GM10847 (cell line): ENCODE data around the gene ZBTB21.

ENCODE experiments used
- POLR2A ChIP-seq: IDR thresholded peaks from 2 replicates; pipeline ENCODE4 v1.6.1; 2011; ENCODE audit not compliant: insufficient read length; ENCODE audit errors: extremely low read depth

ZBTB21 gene

GRCh38 chr21:42009831-42010506 lies at the start of gene ZBTB21:
TSS of gene ZBTB21 (minus strand) at chr21:42010360. CDS start at chr21:41994095, 16,265 bp downstream.
- no peak for TF ChIP-seq POLR2A

DNA sequence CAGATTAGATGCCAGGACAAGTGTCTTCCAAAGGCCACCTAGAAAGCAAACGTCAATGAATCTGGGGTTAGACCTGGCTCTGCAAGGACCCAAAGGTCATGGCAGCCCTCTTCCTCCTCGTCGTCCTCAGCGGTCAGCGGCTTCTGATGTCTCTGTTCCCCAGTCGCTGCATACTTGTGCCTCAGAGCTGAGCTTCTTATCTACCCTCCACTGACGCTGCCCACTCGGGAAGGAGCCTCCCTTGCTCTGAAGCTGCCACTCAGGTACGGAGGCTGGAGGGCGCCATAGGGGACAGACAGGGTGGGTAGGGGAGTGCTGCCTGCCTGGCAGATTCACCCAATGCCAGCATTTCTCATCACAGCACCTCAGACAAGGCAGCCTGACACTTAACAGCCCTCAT lies 49.6 kb upstream of the ZBTB21 start:
- TF ChIP-seq POLR2A: no peak

DNA sequence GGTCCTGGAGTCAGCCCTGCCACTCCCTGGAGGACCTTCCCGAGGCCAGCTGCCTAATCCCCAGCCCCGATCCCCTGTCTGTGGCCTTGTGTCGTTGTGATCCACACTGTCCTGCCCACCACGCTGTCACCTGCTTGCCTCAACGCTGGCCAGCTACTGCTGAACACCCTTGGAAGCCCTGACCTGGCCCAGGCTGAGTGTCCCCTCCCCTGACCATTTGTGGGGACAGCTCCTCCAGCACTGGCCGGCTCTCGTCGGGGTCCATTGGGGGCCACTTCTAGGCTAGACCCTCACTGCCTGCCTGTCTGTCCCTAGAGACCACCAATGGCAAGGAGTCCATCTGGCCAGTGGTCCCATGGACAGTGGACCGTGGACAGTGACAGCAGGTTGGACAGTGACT lies 49.0 kb upstream of the ZBTB21 start:
- TF ChIP-seq POLR2A: no peak

DNA sequence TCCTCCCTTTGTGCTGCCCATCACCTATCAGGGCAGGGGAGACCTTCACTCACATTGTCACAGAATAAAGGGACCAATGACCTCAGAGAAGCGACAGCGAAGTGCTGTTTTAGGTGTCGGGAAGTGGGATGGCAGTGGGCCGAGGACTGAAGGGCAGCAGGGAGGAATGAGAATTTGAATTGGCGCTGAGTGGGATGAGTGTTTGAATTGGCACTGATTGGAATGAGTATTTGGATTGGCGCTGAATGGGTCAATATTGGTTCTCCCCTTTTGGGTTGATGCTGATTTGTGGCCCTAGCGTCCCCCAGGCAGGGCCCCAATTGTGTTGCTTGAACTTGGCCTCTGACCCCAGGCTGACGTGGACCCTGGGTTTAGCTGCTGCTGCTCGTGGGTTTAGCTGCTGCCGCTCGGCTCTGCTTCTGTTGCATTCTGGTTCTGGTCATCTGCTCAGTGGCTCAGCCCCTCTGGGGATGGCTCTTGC lies 48.5 kb upstream of the ZBTB21 start:
- TF ChIP-seq POLR2A: no peak

DNA sequence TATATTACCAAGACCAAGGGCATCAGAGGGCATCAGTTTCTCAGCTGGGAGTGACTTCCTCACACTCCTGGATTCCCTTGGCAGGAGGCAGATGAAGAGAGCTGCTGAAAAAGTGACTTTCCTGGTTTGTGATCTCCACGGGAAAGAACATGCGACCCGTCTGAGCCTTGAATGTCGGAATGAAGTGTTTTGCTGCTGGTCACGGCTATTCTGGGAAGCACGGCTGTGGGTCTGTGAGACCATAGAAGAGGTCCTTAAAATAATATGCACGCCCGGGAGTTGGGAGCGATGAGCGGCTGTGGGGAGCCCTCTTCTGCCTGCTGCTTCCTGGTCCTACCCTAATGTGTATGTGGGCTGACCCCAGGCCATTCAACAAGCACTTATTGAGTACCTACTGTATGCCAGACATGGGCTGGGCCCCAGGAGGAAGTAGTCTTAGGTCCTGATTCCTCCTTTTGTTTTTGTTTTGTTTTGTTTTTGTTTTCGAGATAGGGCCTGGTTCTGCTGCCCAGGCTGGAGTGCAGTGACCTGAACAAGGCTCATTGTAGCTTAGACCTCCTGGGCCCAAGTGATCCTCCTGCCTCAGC lies 47.8 kb upstream of the ZBTB21 start:
- no peak for TF ChIP-seq POLR2A

- TF ChIP-seq POLR2A: no peak
Measured at GRCh38 chr21:42056996-42057689, 47.0 kb upstream of the ZBTB21 start.

GRCh38 chr21:42056468-42056867 lies 46.3 kb upstream of the ZBTB21 start:
- no peak for TF ChIP-seq POLR2A

DNA sequence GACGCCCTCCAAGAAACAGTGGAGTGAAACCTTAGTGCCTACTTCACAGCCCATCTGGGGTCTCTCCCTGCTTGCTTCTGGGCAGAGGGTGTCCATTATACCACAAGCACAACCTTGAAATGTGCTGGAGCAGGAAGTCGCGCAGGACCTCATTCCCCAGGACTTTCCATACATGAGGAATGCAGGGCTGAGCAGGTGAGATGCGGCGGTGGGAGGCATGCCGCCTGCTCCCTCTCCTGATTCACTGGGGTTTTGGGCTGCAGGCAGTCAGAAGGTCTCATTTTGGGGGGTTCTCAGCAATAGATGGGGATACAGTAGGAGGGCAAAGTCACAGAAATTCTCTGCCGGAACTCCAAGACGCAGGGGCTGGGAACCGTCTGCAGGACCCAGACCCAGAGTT lies 45.3 kb upstream of the ZBTB21 start:
- no peak for TF ChIP-seq POLR2A

DNA sequence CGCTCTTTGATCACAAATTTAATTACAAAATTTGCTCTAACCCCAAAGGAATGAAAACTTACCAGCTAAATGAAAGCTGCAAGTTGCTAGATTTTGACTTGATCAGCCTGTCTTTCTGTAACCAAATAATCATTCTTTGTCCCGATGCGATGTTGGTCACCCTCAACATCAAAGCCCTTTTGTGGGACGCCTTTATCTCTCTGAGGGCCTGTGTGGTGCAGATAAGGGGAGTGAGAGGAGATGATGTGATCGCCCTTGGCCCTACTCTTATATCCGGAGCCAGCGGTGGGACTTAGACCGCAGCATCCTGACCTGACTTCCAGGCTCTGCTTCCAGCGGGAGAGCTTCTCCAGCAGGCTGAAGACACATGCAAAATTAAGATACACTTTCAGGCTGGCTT lies 41.6 kb upstream of the ZBTB21 start:
- TF ChIP-seq POLR2A: no peak

DNA sequence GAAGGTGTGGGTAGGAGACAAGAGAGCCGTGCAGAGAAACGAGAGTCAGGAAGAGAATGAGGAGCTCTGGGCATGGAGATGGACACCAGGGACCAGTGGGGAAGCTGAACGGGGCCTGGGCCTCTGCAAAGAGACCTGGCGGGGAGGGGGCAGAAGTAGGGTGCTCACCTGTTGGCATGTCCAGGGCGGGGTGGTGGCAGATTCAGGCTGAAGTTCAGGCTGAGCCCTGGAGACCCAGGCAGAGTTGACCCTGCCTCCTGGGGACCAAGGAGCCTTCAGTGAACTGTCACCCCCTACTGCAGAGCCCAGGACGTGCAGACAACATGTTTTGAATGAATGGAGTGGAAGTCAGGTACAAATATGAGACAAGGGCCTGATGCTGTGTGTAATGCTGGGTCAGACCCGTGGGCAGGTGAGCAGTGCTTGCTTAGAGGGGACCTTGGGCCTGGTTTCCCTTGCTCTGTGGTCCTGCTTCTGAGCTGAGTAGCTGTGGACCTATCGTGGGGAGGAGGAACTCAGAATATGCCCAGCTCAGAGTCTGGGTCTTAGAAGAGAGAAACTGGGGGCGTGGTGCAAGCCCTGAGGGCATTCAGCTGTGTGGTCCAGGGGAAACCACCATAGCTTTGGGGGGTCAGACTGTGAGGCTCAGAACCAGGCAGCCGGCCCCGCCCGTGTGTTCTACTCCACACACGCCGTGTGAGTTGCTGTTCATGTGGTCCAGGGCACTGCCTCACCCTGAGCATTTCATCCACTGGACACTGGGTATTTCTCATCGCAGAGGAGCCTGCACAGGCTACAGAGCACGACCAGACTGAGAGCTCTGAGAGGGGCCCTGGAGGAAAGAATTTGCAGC lies 39.6 kb upstream of the ZBTB21 start:
- no peak for TF ChIP-seq POLR2A

DNA sequence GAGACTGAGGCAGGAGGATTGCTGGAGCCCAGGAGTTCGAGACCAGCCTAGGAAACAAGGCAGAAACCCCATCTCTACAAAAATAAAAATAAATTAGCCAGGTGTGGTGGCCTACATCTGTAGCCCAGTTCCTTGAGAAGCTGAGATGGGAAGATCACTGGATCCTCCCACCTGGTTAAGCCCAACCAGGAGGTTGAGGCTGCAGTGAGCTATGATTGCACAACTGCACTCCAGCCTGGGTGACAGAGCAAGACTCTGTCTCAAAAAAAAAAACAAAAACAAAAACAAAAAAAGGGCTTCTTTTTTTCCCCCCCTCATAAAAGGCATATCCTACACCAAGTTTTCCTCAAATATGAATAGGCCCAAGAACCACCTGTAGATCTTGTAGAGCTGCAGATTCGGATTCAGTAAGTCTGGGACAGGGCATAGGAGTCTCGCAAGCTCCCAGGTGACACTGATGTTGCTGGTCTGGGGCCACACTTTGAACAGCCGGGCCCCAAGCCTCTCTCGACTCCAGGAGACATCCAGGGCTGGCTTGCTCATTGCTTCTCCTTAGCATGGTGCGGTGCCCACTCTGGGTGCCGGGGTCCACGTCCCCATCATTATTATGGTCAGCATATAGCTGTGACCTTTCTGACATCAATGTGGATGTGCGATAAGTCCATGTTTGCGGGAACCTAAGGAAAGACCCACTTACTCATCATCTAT lies 38.9 kb upstream of the ZBTB21 start:
- TF ChIP-seq POLR2A: no peak

- no peak for TF ChIP-seq POLR2A
Measured at GRCh38 chr21:42047821-42048613, 37.9 kb upstream of the ZBTB21 start.

DNA sequence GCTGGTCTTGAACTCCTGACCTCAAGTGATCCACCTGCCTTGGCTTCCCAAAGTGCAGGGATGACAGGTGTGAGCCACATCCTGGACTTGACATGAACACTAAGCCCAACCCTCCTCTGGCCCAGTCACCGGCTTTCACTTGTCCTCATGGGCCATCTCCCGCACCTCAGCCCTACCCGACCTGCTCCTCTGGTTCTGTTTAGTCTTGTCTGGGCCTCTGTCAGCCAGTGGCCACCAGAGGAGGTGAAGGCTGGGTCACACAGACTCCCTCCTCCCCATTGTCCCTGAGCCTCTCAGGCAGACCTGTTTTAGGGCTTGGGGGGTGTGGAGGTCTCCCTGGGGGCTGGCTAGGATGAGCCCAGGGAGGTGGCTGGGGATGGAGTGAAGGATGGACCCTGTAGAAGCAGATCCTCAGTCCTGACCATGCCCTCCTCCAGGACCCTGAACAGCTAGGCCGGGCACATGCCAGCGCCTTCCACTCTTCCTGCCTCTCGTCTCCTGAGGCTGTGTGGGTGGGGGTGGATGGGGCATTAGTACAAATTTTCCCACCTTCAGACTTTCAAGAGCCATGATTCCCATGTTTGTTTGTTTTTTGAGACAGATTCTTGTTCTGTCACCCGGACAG lies 34.8 kb upstream of the ZBTB21 start:
- TF ChIP-seq POLR2A: no peak

DNA sequence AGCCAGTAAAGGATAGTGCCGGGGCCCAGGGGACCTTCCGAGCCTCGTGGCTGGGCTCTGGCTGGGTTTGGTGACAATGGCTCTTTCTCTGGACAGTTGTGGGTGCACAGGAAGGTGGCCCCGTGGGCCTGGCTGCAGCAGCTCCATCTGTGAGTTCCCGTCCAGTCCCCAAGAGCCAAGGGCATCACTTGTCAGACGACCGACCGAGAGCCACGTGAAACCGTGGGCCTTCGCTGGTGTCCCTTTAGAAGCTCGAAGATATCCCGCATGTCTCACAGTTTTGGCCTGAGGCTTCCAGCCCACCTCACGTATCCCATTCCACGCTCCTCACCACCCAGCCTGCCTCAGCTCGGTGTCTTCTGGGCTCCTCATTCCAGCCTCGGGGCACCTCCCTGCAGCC lies 33.8 kb upstream of the ZBTB21 start:
- TF ChIP-seq POLR2A: no peak
